ENCODE data around the gene PIGQ.
"Not testable (repeated sequence)": the region's sequence is repeated elsewhere in the genome, so short reads cannot be mapped to it uniquely, and the experiment has no call there.

PIGQ gene

GRCh38 chr16:588889-589657 is 19.3 kb downstream of the PIGQ start:
- peak; percentile 96 for DNase-seq

GRCh38 chr16:589658-590187 is 20.0 kb downstream of the PIGQ start, which contains the start of gene RAB40C:
Gene RAB40C, plus strand, starts transcription at chr16:590066. Its CDS starts 226 bp downstream, at chr16:590292.
- DNase-seq = peak; percentile 99

- no peak for DNase-seq
Observed at GRCh38 chr16:590188-590814, 20.5 kb downstream of the PIGQ start.

- no peak for DNase-seq
Observed at GRCh38 chr16:590815-591200, 21.0 kb downstream of the PIGQ start.

- no peak for DNase-seq
Observed at GRCh38 chr16:591231-591630, 21.5 kb downstream of the PIGQ start.

- no peak for DNase-seq
Observed at GRCh38 chr16:591892-592517, 22.2 kb downstream of the PIGQ start.

GRCh38 chr16:592518-593306 is 22.9 kb downstream of the PIGQ start:
- DNase-seq = peak; percentile 80

GRCh38 chr16:593406-593805 is 23.6 kb downstream of the PIGQ start:
- no peak for DNase-seq

- DNase-seq = no peak
Observed at GRCh38 chr16:593807-594206, 24.0 kb downstream of the PIGQ start.

GRCh38 chr16:595094-595528 is 25.3 kb downstream of the PIGQ start:
- no peak for DNase-seq

- no peak for DNase-seq
Observed at GRCh38 chr16:595942-596735, 26.4 kb downstream of the PIGQ start.

- DNase-seq = no peak
Observed at GRCh38 chr16:596736-597060, 26.9 kb downstream of the PIGQ start.

GRCh38 chr16:597655-598054 is 27.9 kb downstream of the PIGQ start:
- DNase-seq = not testable (repeated sequence)

GRCh38 chr16:598823-599739 is 29.3 kb downstream of the PIGQ start:
- no peak for DNase-seq

- DNase-seq = peak; percentile 71
Observed at GRCh38 chr16:600781-601180, 31.0 kb downstream of the PIGQ start.

- no peak for DNase-seq
Observed at GRCh38 chr16:603933-604332, 34.2 kb downstream of the PIGQ start.

GRCh38 chr16:606656-607307 is 37.0 kb downstream of the PIGQ start:
- DNase-seq = no peak

- no peak for DNase-seq
Observed at GRCh38 chr16:608019-608418, 38.3 kb downstream of the PIGQ start.

GRCh38 chr16:609316-609715 is 39.5 kb downstream of the PIGQ start:
- no peak for DNase-seq

GRCh38 chr16:609984-610383 is 40.2 kb downstream of the PIGQ start:
- DNase-seq = no peak

All from hematopoietic multipotent progenitor cell treated with erythropoietin and hydrocortisone succinate and interleukin-3 and kit ligand, for 6 days (in vitro differentiated cells).